Thoracic aorta (tissue), 2 donors: Measurements from ENCODE around the gene CYP2J2. TPM values are rescaled to one million over a fixed set of nuclear protein-coding genes. Genes with fewer than 3 reads are reported as not detected.

Source experiments
- ATAC-seq: fragments of 150-250 bp; one replicate; pipeline ENCODE4 v1.8.0; 2017; ENCODE audit warnings: low read depth; ENCODE audit not compliant: insufficient number of reproducible peaks, low FRiP score
- DNase-seq: peaks from one replicate; pipeline ENCODE4 v3.0.0-alpha.2; 2020; ENCODE audit warnings: low spot score
- H3K27ac ChIP-seq, 2 donors: fragments of 200-600 bp; sonication (generic); 1 replicate in 1 of 2; 2 replicates in 1 of 2; pipeline ENCODE4 v1.5.1; 2016; ENCODE audit warnings: mild to moderate bottlenecking in 2 of 2, moderate library complexity in 2 of 2
- H3K27me3 ChIP-seq: fragments of 200-600 bp; sonication (generic); replicated peaks from 2 replicates; pipeline ENCODE4 v1.6.0; 2016; ENCODE audit warnings: mild to moderate bottlenecking; ENCODE audit not compliant: insufficient read depth
- H3K36me3 ChIP-seq: fragments of 200-600 bp; sonication (generic); one replicate; pipeline ENCODE4 v1.5.1; 2016
- H3K4me1 ChIP-seq, 2 donors: fragments of 200-600 bp; sonication (generic); 1 replicate in 1 of 2; 2 replicates in 1 of 2; pipeline versions ENCODE4 v1.5.1 to v1.6.0; 2016; ENCODE audit warnings: low read depth in 2 of 2, mild to moderate bottlenecking in 1 of 2; ENCODE audit not compliant: control insufficient read depth in 1 of 2
- H3K4me3 ChIP-seq: fragments of 200-600 bp; sonication (generic); 2 replicates; pipeline ENCODE4 v1.5.1; 2016; ENCODE audit warnings: mild to moderate bottlenecking
- H3K9me3 ChIP-seq: fragments of 200-600 bp; sonication (generic); 2 replicates; pipeline ENCODE4 v1.5.1; 2016
- total RNA-seq, 2 donors: library from RNA; depleted of rRNA; stranded (reverse); fragments of >200 nt; gene quantifications; one replicate each; pipeline versions ENCODE4 v1.1.0 to v1.2.3, GENCODE V29; 2016
- TF ChIP-seq, protein P1 (sequence below): fragments of 200-600 bp; sonication (generic); IDR thresholded peaks from one replicate; pipeline ENCODE4 v1.5.1; 2019; ENCODE audit warnings: antibody characterized with exemption

Gene CYP2J2
- total RNA-seq, 2 donors from 2014 or later, result not detected

DNA sequence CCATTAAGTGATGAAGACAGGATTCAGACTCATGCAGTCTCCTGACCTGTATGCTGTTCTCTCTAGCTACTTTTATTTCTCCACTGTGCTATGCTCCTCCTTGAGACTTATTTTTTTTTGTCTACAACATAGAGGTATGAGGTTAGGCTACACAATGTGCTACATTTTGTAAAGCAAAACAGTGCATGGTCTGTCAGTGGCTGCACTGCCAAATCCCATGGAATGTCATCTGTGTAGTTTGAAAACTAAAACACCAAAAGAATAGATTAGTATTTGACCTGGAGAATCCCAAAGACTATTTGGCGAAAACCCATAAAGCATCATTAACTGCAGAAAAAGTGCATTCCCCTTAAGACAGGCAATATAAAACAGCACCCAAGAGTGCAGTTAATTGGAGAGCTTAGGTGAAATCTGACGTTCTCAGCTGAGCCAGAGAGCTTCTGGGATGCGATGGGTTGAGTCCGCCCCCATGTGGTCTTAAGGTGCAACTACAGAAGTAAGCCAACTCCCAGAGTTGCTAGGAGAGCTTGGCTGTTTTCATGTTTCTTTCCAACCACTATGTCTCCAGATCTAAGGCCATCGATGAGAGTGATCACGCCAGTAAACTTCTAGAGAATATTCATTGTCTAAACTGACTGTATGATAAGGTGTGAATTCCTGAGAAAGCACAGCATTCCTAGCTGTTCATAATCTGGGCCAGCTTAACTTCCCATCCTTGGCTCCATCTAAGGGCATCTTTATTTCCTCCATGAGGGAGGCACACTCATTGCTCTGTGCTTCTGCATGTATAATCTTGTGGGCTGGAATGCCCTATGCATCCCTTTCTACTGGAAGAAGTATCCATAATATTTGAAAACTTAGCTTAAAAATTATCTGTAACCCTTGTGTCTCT lies 20.7 kb upstream of the CYP2J2 start:
- no peaks in the 10 kb centered on the region for H3K9me3 ChIP-seq
- no peak overlapping the region for H3K27ac ChIP-seq
- no peaks in the 10 kb centered on the region for H3K4me1 ChIP-seq
- H3K4me3 ChIP-seq, result no peak overlapping the region
- DNase-seq, result no peak
- peak; percentile 79 for ATAC-seq
- TF ChIP-seq, protein P1, sequence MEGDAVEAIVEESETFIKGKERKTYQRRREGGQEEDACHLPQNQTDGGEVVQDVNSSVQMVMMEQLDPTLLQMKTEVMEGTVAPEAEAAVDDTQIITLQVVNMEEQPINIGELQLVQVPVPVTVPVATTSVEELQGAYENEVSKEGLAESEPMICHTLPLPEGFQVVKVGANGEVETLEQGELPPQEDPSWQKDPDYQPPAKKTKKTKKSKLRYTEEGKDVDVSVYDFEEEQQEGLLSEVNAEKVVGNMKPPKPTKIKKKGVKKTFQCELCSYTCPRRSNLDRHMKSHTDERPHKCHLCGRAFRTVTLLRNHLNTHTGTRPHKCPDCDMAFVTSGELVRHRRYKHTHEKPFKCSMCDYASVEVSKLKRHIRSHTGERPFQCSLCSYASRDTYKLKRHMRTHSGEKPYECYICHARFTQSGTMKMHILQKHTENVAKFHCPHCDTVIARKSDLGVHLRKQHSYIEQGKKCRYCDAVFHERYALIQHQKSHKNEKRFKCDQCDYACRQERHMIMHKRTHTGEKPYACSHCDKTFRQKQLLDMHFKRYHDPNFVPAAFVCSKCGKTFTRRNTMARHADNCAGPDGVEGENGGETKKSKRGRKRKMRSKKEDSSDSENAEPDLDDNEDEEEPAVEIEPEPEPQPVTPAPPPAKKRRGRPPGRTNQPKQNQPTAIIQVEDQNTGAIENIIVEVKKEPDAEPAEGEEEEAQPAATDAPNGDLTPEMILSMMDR, result peak; percentile 88
- no peaks in the 10 kb centered on the region for H3K27me3 ChIP-seq
- H3K36me3 ChIP-seq, result no peaks in the 10 kb centered on the region

DNA sequence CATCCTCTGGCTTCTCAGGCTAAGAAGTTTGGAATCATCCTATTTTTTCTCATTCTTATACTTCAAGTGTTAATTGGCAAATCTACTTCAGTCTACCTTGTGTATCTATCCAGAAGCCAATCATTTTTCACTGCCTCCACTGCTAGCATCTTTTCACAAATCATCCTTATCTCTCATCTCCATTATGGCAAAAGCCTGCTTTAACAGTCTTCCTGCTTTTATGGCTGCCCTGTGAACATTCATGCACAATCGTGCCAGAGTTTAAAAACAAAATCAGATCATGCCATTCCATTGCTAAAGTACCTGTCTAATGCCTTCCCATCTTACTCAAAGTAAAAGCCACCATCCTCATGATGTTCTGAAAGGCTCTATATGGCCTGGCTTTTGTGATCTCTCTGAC lies 19.2 kb upstream of the CYP2J2 start:
- ATAC-seq (no peak), DNase-seq (no peak)
- Histone ChIP-seq H3K27ac (no peak overlapping the region), H3K9me3 (no peaks in the 10 kb centered on the region), H3K4me1 (no peaks in the 10 kb centered on the region), H3K36me3 (no peaks in the 10 kb centered on the region), H3K27me3 (no peaks in the 10 kb centered on the region), H3K4me3 (no peak overlapping the region)
- TF ChIP-seq, protein P1, result no peak

DNA sequence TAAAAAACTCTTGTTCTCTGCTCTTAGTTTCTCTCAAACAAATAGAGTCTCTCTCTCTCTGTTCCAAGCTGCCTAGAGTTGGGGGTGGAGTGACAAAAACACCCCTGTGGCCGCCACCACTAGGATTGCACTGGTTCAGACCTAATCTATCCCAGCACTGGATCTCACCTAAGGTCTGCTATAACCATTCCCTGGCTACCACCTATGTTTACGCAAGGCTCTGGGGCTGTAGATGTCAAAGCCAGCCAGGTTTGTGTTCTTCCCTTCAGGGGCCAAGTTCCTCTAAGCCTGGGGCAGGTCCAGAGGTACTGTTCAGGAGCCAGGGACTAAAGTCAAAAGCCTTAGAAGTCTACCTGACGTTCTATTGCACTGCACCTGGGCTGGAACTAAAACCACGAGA lies 12.8 kb upstream of the CYP2J2 start:
- TF ChIP-seq, protein P1, result no peak

DNA sequence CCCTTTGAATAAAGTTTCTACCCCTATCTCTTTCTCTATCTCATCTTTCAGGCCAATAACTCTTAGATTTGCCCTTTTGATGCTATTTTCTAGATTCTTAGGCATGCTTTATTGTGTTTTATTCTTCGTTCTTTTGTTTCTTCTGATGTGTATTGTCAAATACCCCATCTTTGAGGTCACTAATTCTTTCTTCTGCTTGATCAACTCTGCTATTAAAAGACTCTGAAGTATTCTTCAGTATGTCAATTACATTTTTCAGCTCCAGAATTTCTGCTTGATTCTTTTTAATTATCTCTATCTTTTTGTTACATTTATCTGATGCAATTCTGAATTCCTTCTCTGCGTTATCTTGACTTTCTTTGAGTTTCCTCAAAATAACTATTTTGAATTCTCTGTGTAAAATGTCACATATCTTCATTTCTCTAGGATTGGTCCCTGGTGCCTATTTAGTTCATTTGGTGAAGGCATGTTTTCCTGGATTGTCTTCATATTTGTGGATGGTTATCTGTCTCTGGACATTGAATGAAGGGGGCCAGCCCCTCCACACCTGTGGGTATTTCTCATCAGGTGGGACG lies 11.2 kb upstream of the CYP2J2 start:
- H3K4me1 ChIP-seq, result no peaks in the 10 kb centered on the region
- H3K27ac ChIP-seq, result no peak overlapping the region
- ATAC-seq (no peak), DNase-seq (no peak)
- no peak overlapping the region for H3K4me3 ChIP-seq
- TF ChIP-seq, protein P1, result no peak
- H3K36me3 ChIP-seq, result no peaks in the 10 kb centered on the region
- H3K27me3 ChIP-seq, result no peaks in the 10 kb centered on the region
- no peaks in the 10 kb centered on the region for H3K9me3 ChIP-seq

More for the DNA sequence above, 12.8 kb upstream of the CYP2J2 start:
- Histone ChIP-seq H3K9me3 (no peaks in the 10 kb centered on the region), H3K36me3 (no peaks in the 10 kb centered on the region), H3K27me3 (no peaks in the 10 kb centered on the region), H3K4me1 (no peaks in the 10 kb centered on the region), H3K4me3 (no peak overlapping the region), H3K27ac (no peak overlapping the region)
- DNase-seq (no peak), ATAC-seq (no peak)

DNA sequence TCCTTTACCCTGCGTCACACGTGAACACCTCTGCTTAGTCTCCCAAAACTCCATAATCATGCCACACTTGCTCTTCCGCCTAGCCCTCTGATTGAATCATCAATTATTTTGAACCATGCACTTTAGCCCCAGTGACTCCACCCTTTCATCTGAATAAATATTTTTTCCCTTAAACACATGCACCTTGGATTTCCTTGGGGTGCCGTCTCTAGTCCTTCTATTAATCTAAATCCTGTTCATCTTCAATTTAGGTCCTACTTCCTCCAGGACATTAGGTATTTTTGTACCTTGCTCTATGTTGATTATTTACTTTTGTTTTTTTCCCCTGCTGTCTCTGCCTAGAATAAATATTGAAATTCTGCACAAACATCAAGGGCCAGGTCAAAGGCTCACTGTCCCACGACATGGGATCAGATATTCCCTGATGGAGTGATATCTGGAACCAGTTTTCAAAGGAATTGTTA lies 9.8 kb upstream of the CYP2J2 start:
- Histone ChIP-seq H3K27me3 (no peaks in the 10 kb centered on the region), H3K4me3 (no peak overlapping the region), H3K9me3 (no peaks in the 10 kb centered on the region), H3K36me3 (no peaks in the 10 kb centered on the region), H3K27ac (no peak overlapping the region), H3K4me1 (no peaks in the 10 kb centered on the region)
- ATAC-seq (no peak), DNase-seq (no peak)
- TF ChIP-seq, protein P1, result no peak
